Measurements from ENCODE around the gene ZNF468. TPM values are rescaled to one million over a fixed set of nuclear protein-coding genes. Genes with fewer than 3 reads are reported as not detected.
"Not testable (repeated sequence)": the region's sequence is repeated elsewhere in the genome, so short reads cannot be mapped to it uniquely, and the experiment has no call there.

The ZNF468 gene
- total RNA-seq, 2 donors from 2014 or later = 21.0 to 49.2 TPM

DNA sequence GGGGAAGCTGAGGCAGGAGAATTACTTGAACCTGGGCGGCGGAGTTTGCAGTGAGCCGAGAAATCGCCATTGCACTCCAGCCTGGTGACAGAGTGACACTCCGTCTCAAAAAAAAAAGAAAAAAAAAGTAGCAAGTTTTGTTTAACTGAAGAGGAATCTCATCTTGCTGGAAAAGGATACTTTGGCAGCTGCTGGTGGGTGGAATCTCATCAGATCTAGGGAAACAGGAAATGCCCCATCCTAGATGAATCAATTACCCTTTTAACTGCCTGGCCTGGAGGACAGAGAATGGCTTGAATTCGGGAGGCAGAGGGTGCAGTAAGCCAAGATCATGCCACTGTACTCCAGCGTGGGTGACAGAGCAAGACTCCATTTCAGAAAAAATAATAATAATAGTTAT lies 31.7 kb upstream of the ZNF468 start:
- Histone ChIP-seq H3K27me3 (replicated peaks; ENCODE audit: insufficient read depth) (no peaks in the 10 kb centered on the region), H3K4me3 (no peak overlapping the region), H3K9me3 (no peaks in the 10 kb centered on the region), H3K36me3 (peaks cover 0 to 5% of the 10 kb centered on the region in 2 donors), H3K4me1 (replicated peaks) (no peaks in the 10 kb centered on the region), H3K27ac (no peak overlapping the region)
- intact Hi-C loops (cut with DNase I) = no loop called here
- DNase-seq (ENCODE audit: low spot score) = no peak
- TF ChIP-seq POLR2AphosphoS5 (IDR thresholded peaks at IDR 0.05) (no peak), POLR2A (IDR thresholded peaks at IDR 0.05) (no peak)
- TF ChIP-seq, protein P1, sequence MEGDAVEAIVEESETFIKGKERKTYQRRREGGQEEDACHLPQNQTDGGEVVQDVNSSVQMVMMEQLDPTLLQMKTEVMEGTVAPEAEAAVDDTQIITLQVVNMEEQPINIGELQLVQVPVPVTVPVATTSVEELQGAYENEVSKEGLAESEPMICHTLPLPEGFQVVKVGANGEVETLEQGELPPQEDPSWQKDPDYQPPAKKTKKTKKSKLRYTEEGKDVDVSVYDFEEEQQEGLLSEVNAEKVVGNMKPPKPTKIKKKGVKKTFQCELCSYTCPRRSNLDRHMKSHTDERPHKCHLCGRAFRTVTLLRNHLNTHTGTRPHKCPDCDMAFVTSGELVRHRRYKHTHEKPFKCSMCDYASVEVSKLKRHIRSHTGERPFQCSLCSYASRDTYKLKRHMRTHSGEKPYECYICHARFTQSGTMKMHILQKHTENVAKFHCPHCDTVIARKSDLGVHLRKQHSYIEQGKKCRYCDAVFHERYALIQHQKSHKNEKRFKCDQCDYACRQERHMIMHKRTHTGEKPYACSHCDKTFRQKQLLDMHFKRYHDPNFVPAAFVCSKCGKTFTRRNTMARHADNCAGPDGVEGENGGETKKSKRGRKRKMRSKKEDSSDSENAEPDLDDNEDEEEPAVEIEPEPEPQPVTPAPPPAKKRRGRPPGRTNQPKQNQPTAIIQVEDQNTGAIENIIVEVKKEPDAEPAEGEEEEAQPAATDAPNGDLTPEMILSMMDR (IDR thresholded peaks at IDR 0.05) = no peak
- 78% methylated on average over 7 of the region's 7 CpGs for WGBS

DNA sequence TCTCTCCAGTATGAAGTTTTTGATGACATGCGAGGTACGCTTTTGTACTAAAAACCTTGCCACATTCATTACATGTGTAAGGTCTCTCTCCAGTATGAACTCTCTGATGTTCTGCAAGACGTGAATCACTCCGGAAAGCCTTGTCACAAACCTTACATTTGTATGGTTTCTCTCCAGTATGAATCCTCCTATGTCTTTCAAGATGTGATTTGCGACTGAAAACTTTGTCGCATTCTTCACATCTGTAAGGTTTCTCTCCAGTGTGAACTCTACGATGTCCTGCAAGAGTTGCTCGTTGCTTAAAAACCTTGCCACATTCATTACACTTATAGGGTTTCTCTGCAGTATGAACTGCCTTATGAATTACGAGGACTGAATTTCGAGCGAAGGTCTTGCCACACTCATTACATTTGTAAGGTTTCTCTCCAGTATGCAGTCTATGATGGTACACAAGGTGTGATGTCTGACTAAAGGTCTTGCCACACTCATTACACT lies 23.5 kb upstream of the ZNF468 start:
- no peak overlapping the region for H3K27ac ChIP-seq
- no peaks in the 10 kb centered on the region for H3K9me3 ChIP-seq
- 99% methylated on average over 11 of the region's 11 CpGs for WGBS
- H3K27me3 ChIP-seq (replicated peaks; ENCODE audit: insufficient read depth) = no peaks in the 10 kb centered on the region
- TF ChIP-seq POLR2AphosphoS5 (IDR thresholded peaks at IDR 0.05) (no peak), POLR2A (IDR thresholded peaks at IDR 0.05) (no peak)
- TF ChIP-seq, protein P1 (IDR thresholded peaks at IDR 0.05) = no peak
- peaks cover 5 to 17% of the 10 kb centered on the region in 2 donors for H3K36me3 ChIP-seq
- H3K4me1 ChIP-seq (replicated peaks) = no peaks in the 10 kb centered on the region
- no peak for DNase-seq (ENCODE audit: low spot score)
- intact Hi-C loops (cut with DNase I) = no loop called here
- H3K4me3 ChIP-seq = no peak overlapping the region

DNA sequence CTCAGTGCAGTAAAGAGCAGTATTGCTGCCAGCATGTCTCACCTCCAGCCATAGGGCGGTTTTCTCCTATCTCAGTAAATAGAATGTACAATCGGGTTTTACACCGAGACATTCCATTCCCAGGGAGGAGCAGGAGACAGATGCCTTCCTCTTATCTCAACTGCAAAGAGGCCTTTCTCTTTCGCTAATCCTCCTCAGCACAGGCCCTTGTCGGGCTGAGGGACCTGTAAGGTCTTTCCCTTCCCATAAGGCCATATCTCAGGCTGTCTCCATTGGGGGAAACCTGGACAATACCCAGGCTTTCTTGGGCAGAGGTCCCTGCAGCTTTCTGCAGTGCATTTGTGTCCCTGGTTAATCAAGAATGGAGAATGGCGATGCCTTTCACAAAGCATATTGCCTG lies 15.6 kb upstream of the ZNF468 start:
- intact Hi-C loops (cut with DNase I); H3K27me3 ChIP-seq (replicated peaks; ENCODE audit: insufficient read depth); H3K4me3 ChIP-seq; H3K4me1 ChIP-seq (replicated peaks); H3K36me3 ChIP-seq; H3K27ac ChIP-seq; H3K9me3 ChIP-seq; DNase-seq (ENCODE audit: low spot score): not testable (repeated sequence)
- WGBS = 73% methylated on average over 6 of the region's 6 CpGs

DNA sequence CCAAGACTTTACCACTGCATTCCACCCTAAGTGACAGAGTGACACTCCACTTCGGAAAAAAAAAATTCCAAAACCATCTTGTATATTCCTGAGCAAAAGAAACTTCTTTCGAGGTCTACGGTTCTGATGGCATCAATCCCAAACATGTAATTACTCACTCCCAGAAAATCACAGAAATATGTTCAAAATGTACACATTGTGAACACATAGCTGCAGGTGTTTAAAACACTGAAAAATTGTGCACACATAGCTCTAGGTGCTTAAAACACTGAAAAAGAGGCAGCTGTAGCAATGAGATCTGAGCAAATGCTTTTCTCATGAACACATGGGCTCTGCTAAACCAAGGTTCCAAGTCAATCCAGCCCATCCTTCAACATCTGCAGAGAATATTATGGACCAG lies 14.0 kb upstream of the ZNF468 start:
- H3K27me3 ChIP-seq (replicated peaks; ENCODE audit: insufficient read depth) = no peaks in the 10 kb centered on the region
- TF ChIP-seq, protein P1 (IDR thresholded peaks at IDR 0.05) = no peak
- no peak for TF ChIP-seq POLR2A (IDR thresholded peaks at IDR 0.05)
- TF ChIP-seq POLR2AphosphoS5 (IDR thresholded peaks at IDR 0.05) = no peak
- no peak overlapping the region for H3K4me3 ChIP-seq
- no peak overlapping the region for H3K27ac ChIP-seq
- intact Hi-C loops (cut with DNase I) = no loop called here
- 95% methylated on average over 3 of the region's 3 CpGs for WGBS
- no peak for DNase-seq (ENCODE audit: low spot score)
- H3K9me3 ChIP-seq = no peaks in the 10 kb centered on the region
- no peaks in the 10 kb centered on the region for H3K4me1 ChIP-seq (replicated peaks)
- no peaks in the 10 kb centered on the region for H3K36me3 ChIP-seq

DNA sequence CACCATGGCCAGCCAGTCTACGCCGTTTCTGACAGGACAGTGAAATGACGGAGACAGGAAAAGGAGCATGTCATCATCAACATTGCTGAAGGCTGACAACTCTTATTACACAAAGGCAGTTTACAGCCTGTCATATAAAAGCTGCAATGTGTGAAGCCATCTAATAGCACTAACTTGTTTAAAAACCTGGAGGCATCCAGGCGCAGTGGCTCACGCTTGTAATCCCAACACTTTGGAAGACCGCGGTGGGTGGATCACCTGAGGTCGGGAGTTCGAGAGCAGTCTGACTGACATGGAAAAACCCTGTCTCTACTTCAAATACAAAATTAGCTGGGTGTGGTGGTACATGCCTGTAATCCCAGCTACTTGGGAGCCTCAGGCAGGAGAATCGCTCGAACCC lies 10.6 kb upstream of the ZNF468 start:
- intact Hi-C loops (cut with DNase I); H3K36me3 ChIP-seq; H3K4me3 ChIP-seq; H3K27ac ChIP-seq; H3K9me3 ChIP-seq; H3K27me3 ChIP-seq (replicated peaks; ENCODE audit: insufficient read depth); H3K4me1 ChIP-seq (replicated peaks); DNase-seq (ENCODE audit: low spot score): not testable (repeated sequence)
- 93% methylated on average over 11 of the region's 11 CpGs for WGBS

DNA sequence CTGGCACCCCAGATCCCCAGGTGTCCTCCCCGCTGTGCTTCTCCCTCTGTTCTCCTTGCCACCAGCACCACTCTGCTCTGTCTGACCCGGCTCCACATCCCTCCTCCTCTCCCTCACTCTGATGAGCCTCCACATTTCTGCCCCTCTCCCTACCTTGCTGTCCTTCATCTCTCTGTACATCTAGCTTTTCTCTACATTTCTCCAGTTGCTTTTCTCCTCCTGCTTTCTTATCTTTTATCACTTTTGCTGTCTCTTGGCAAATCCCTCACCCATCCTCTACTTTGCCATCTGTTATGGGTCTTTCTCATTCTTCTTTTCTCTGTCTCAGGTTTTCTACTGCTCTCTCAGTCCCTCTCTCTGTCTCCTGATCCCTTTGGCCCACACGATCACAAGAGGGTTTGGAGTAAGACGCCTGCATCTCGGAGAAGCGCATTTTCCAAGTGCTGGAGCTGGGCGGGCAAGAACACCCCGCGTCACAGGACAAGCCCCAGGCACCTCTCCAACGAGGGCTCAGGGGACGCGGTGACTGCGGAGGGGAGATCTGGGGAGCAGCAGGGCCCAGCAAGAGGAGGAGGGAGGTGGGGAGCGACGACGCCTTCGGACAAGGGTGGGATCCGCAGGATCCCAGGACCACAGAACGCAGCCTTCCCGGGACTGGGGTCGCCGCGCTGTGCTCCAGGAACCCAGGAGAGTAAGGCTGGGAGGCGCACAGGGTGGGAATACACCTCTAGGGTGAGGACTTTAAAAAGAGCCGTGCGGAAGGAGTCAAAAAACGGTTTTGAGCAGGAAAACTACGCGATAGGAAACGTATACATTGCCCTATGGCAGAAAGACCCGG lies 660 bp downstream of the ZNF468 start:
- intact Hi-C loops (cut with DNase I); H3K9me3 ChIP-seq; DNase-seq (ENCODE audit: low spot score); H3K4me1 ChIP-seq (replicated peaks); H3K36me3 ChIP-seq; H3K27me3 ChIP-seq (replicated peaks; ENCODE audit: insufficient read depth): not testable (repeated sequence)
- peak overlapping the region; percentile 49 to 60 for H3K4me3 ChIP-seq
- 3% methylated on average over 31 of the region's 31 CpGs for WGBS
- H3K27ac ChIP-seq = peak overlapping the region; percentile 41 to 66

DNA sequence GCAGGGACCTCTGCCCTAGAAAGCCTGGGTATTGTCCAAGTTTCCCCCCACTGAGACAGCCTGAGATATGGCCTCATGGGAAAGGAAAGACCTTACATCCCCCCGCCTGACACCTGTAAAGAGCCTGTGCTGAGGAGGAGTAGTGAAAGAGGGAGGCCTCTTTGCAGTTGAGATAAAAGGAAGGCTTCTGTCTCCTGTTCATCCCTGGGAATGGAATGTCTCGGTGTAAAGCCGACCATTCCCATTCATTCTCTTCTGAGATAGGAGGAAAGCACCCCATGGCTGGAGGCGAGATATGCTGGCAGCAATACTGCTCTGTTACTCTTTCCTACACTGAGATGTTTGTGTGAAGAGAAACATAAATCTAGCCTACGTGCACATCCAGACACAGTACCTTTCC lies 10.1 kb downstream of the ZNF468 start:
- DNase-seq (ENCODE audit: low spot score); H3K27ac ChIP-seq; H3K4me1 ChIP-seq (replicated peaks); H3K9me3 ChIP-seq; intact Hi-C loops (cut with DNase I); H3K4me3 ChIP-seq; H3K27me3 ChIP-seq (replicated peaks; ENCODE audit: insufficient read depth): not testable (repeated sequence)
- WGBS = 66% methylated on average over 5 of the region's 5 CpGs
- peaks cover 0 to 42% of the 10 kb centered on the region in 2 donors for H3K36me3 ChIP-seq

DNA sequence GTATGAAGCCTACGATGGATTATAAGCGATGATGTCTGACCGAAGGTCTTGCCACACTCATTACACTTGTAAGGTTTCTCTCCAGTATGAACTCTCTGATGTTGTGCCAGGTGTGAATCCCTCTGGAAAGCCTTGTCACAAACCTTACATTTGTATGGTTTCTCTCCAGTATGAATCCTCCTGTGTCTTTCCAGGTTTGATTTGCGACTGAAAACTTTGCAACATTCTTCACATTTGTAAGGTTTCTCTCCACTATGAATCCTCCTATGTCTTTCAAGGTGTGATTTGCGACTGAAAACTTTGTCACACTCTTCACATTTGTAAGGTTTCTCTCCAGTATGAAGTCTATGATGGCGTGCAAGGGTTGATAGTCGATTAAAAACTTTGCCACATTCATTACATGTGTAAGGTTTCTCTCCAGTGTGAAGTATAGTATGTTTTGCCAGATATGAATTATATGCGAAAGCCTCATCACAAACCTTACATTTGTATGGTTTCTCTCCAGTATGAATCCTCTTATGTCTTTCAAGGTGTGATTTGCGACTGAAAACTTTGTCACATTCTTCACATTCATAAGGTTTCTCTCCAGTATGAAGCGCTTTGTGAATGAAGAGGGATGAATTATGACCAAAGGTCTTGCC lies 16.5 kb downstream of the ZNF468 start:
- DNase-seq (ENCODE audit: low spot score); H3K27ac ChIP-seq; H3K9me3 ChIP-seq; H3K27me3 ChIP-seq (replicated peaks; ENCODE audit: insufficient read depth); H3K4me1 ChIP-seq (replicated peaks); H3K4me3 ChIP-seq; intact Hi-C loops (cut with DNase I): not testable (repeated sequence)
- WGBS = 86% methylated on average over 10 of the region's 10 CpGs
- H3K36me3 ChIP-seq = peaks cover 0 to 48% of the 10 kb centered on the region in 2 donors

DNA sequence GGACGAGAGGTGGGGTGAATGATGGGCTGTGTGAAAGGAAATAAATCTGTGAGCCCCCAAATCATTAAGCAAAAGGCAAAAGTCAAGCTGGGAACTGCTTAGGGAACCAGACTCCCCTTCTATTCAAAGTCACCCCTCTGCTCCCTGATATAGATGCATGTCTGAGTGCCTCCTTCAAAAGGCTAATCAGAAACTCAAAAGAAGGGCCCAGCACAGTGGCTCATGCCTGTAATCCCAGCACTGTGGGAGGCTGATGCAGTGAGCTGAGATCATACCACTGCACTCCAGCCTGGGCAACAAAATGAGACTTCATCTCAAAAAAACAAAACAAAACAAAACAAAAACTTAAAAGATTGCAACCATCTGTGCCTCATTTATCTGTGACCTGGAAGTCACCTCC lies 23.1 kb downstream of the ZNF468 start:
- WGBS = 72% methylated on average over 1 of the region's 1 CpG
- intact Hi-C loops (cut with DNase I); H3K27me3 ChIP-seq (replicated peaks; ENCODE audit: insufficient read depth); H3K36me3 ChIP-seq; H3K9me3 ChIP-seq; H3K27ac ChIP-seq; DNase-seq (ENCODE audit: low spot score); H3K4me3 ChIP-seq; H3K4me1 ChIP-seq (replicated peaks): not testable (repeated sequence)

Data from prostate gland (tissue), 2 donors.